Kasumi-1 (cell line): ENCODE results near the gene CBX5.
"Not testable (repeated sequence)": the region's sequence is repeated elsewhere in the genome, so short reads cannot be mapped to it uniquely, and the experiment has no call there.

Experiments
- DNase-seq, 2 experiments: peaks; one replicate each; lab custom pipeline; 2025; lab: John Stamatoyannopoulos, UW

The CBX5 gene

DNA sequence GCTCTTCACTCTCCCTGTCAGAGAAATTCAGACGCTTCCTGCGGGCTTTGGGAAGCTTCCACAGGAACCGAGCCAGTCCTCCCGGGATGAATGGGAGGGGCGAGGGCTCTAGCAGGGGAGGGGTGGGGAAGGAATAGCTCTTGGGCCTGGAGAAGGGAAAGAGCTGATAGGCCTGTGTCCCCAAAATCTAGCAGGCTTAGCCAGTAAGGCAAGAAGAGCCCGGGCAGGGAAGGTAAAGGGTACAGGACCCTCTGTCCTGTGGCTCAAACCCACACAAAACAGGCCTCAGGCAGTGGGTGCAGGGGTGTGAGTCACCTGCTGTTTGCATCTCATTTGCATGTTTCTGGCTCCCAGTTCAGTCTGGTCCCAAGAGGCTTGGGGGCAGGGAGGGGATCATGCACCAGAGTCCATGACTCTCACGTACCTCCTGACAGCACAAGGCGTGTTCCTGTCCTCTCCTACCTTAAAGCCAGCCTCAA is 82.5 kb downstream of the CBX5 start:
- no peak for DNase-seq

DNA sequence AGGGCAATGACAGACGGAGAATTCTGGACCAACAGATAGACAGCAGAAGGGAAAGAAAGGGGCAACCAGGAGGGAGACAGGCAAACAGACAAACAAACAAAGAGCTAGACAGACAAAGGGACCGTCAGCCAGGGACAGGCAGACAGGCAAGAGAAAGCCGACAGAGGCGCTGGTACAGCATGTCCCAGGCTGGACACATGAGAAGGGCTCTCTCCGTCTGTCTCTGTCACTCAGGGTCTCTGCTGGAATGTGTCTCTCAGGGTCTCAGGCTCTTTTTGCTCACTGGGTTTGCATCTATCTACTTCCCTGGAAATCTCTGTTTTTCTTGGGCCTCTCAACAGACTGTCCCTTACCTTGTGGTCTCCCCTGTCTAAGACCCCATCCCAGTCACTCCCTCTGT is 82.9 kb downstream of the CBX5 start:
- no peak for DNase-seq

DNA sequence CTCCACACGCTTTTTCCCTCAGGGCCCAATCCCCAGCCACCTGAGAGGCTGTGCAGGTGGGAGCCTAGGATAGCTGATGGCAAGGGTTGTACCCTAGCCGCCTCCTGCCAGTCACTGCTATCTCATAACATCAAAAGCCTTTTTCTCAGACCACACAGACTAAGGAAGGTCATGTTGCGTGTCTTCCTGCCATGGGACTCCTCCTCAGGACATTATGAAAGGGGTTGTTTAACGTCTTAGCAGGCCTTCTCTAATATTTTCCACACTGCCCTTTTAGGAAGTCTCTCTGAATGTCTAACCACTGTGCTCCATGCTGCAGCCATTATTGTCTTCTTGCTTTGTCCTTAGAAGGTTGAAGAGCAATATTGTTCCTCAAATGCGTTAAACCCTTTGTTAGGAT is 83.5 kb downstream of the CBX5 start:
- no peak for DNase-seq

DNA sequence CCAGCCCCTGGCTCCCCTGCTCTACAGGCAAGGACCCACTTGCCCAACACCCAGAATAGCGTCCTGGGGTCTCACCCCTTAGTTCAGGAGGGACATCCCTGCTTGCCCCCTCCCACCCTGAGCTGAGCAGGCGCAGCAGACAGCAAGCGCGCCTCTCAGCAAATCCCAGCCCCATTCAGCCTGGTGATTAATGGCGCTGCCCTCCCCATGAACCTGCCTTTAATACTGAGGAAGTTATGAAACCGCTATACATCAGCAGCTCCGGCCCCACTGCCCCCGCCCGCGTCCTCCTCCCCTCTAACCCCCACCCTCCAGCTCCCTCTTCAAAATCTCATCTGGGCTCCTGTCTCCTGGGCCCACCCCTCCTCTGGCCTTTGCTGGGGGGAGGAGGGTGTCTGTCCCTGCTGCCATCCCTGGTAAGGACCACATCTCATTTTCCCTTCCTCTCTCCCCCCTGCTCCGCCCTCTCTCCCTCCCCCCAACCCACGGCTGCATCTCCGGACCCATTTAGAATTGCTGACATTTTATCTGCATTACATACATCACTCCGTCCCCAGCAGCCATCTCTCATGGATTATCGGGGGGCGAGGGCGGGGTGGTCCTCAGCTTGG is 84.1 kb downstream of the CBX5 start:
- DNase-seq = peak; percentile 2 to 38

DNA sequence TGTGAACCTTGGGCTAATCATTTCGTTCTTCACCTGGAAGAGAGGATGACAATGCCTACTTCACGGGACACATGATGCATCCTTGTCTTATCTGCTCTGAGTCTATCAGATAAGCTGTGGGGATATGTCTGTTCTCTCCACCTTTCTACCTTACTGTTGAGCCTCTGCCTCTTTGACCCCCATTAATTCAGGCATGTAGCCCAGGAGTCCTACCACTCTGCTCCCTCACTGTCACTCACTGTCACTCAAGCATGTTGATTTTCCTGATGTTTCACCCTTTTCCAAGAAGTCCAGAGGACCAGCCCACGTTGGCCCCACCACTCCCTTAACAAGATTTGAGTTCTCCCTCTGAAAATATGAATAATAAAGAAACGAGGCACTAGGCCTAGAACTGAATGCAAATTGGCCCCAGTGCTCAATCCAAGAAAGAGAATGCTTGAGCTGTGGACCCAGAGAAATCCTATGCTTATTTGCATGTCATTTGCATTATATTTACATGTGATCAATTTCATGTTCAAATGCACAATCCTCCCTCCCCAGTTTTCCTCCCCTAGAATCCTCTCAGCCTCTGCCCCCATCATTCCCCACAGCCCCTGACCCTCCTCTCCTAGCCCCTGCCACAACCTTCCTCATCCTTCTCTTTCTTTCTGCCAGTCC is 84.7 kb downstream of the CBX5 start:
- no peak for DNase-seq

DNA sequence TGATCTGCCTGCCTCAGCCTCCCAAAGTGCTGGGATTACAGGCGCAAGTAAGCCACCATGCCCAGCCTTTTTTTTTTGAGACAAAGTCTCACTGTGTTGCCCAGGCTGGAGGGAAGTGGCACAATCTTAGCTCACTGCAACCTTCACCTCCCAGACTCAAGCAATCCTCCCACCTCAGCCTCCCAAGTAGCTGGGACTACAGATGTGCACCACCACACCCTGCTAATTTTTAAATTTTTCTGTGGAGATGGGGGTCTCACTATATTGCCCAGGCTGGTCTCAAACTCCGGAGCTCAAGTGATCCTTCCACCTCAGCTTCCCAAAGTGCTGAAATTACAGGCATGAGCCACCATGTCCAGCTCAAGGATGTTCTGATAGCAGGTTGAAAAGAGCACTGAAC is 85.3 kb downstream of the CBX5 start:
- not testable (repeated sequence) for DNase-seq

DNA sequence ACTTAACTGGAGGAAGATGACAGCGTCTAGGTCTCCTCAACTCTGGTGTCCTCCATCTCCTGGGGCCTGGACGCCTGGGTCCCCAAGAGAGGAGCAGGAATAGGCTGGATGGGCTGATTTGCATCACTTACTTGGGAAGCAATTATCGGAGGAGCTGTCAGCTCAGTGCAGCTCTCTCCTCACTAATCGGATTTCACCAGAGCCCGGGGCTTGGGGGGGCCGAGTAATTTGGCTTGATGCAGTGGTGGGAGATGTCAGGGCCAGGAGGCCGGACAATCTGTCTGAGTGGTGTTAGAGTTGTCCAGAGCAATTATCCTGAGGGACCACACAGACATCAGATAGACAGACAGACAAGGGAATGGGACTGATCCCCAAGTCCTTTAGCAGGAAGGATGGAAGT is 86.5 kb downstream of the CBX5 start:
- DNase-seq = no peak

DNA sequence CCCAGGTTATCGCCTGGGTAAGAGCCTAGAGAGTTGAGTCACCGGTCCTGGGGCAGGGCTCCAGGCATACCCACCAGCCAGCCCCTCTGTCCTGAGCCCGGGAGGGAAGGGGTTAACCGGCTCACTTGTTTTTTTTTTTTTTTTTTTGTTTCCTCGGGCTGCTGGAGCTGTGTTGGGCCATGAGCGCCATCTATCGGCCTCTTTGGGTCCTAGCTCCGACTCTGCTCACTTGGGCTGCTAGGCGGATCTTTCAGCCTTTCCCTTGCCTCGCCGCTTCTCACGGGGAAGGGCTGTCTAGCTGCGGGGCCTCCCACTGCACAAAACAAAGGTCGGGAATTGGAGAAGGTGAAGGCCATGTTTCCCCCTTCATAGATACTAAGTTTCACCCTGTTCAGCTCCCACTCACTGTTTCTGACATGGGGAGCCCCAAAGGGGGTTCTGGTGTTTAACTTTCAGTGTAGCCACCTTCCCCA is 88.3 kb downstream of the CBX5 start:
- peak; percentile 81 to 85 for DNase-seq

DNA sequence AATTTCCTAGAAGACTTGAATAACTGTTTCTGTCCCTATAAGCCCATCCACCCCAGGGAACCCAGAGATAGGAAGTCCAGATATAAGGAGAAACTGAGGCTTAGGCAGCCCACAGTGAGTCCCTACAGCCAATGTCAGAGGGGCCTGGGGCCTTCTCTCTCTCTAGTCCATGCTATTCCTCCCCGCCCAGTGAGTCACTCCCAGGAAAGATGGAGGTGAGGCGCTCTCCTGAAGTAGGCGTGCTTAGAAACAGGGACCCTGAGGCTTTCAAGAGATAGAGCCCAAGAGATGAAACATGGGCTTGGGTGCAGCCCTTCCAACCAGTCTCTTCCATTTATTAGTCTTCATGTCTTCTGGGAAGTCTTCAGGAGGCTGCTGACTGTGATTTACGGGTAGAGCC is 88.8 kb downstream of the CBX5 start:
- DNase-seq = no peak

DNA sequence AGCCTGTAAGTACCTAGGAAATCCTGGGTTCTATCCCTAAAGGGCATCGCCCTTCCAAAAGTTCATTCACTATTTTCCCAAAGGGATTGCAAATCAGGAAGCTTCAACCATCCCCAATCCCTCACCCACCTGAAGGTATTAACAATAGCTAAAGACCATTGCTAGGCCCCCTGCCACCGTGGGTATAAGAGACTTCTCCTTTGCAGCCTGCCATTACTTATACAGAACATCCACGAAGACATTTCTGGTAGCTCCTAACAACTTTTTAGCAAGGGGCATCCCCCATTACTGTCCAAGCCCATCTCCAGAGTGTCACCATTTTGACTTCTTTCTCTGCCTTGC is 90.8 kb downstream of the CBX5 start:
- no peak for DNase-seq

DNA sequence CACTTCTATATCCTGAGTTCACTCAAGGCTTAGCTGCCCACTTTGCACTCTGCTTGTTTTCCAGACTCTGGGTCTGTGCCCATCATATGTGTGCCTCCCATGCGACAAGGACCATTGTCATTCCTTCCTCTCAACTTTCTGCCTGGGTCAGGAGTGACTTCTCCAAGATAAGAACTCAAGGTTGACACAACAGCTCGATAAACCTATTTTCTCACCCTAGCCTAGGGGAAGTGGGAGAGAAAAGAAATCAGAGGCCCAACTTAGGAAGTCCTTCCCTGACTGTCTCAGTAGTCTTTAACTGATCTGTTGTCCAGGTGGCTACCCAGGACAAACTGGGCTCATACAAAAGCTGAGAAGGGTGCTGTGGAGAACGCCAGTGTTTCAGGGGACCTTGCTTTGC is 92.8 kb downstream of the CBX5 start:
- DNase-seq = no peak

DNA sequence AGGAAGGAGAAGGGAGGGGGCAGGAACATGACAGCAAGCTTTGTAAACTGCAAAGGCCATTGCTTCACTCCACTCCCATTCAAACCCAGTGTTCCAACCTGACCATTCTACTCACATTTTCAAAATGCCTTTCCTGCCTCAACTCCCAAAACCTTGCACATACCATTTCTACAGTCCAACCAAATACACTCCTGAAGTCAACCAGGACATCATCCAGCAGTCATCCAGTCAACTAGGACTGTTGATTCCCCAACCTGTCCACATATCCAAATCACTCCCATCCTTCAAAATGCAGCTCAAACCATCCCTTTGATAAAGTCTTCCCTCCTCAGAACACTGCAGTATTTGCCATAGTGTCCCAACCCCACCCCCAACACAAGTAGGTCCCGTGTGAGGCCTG is 94.0 kb downstream of the CBX5 start:
- no peak for DNase-seq

DNA sequence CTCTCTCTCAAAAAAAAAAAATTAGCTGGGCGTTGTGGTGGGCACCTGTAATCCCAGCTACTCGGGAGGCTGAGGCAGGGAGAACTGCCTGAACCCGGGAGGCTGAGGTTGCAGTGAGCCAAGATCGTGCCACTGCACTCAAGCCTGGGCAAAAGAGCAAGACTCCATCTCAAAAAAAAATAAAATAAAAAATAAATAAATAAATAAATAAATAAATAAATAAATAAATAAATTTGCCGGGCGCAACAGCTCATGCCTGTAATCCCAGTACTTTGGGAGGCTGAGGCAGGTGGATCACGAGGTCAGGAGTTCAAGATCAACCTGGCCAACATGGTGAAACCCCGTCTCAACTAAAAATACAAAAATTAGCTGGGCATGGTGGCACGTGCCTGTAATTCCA is 94.6 kb downstream of the CBX5 start:
- DNase-seq = not testable (repeated sequence)

DNA sequence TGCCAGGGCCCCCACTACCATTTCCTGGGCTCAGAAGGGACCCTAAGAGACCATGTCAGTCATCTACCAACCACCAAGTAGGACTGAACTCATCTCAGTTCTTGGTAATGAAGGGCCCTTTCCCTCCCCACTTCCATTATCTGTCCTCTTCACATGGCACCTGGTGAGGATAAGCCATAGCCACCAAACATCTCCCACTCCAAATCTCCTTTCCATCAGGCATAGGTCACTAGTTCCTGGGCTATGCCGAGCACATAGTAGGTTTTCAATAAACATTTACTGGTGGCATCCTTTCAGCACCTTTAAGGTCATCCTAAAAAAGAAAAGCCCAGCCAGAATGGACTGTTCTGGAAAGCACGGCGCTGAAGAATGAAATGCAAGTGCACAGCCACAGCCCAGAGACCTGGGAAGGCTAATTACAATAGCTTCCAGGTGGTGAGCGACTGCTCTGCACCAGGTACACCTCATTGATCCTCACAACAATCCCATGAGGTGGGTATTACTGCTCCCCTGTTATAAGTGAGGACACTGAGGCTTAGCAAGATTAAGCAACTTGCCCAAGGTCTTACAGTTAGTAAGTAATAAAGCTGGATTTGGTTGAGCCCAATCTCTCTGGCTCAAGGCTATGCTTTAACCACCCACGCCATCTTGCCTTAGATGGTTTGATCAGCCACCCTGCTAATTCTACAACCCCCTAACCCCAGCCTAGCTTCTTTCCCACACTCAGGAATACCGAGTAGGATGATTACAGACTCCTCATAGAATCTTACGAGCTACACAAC is 95.7 kb downstream of the CBX5 start:
- no peak for DNase-seq

DNA sequence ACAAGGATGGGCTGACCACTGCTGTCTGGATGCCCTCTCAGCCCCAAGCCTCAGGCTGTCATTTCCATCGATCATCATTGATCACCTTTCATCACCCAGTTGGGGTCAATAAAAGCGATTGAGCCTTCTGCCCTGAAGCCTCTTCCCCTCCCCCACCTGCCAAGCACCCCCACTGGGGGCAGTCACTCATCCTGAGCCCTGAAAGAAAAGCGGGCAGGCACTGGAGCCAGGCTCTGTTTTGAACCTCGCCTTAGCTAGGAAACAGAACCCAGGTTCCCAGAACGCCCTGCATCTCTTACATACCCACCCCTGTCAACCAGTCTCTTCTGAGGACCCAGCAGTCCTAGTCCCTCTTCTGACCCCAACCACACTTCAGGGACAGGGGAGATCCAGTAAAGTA is 96.9 kb downstream of the CBX5 start:
- DNase-seq = no peak

DNA sequence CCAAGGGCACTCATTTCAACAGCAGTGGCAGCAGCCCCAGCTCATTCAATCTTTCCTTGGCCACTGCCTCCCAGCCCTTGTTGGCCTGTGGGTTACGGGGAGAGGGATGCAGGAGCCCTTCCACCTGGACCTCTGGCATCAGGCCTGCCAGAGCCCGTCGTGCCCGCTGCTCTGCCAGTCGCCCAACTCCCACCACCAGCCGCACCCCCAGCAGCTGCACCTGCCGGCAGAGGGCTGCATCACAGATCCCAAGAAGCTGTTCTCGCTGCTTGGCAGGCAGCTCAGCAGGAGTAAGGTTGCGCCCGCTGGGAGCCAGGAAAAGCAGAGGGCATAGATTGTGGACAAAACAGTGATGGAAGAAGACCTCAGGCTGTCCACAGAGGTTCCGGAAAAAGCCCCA is 97.8 kb downstream of the CBX5 start:
- no peak for DNase-seq
